Measurements from ENCODE around the gene HEPACAM2.

HEPACAM2 gene

GRCh38 chr7:93212881-93213280 lies 13.4 kb downstream of the HEPACAM2 start:
- H3K4me1 ChIP-seq, result peaks cover 0 to 3% (median 0%) of the 10 kb centered on the region in 10 experiments; a peak in 1 of 20 replicates
- no peak for TF ChIP-seq Cebpa-rat (IDR thresholded peaks at IDR 0.05)
- H3K9ac ChIP-seq, result no peak overlapping the region
- no peaks in the 10 kb centered on the region for H3K36me3 ChIP-seq
- H4K20me1 ChIP-seq, result no peaks in the 10 kb centered on the region
- no peak overlapping the region for H3K4me2 ChIP-seq
- no peak overlapping the region for H3K4me3 ChIP-seq
- no peak overlapping the region for H3K27ac ChIP-seq
- H3K9me3 ChIP-seq (replicated peaks in 1 of 11), result no peaks in the 10 kb centered on the region
- no peaks in the 10 kb centered on the region for H3K27me3 ChIP-seq

- Histone ChIP-seq H3K36me3 (no peaks in the 10 kb centered on the region), H3K9me3 (replicated peaks in 1 of 11) (no peaks in the 10 kb centered on the region), H3K4me2 (no peak overlapping the region), H3K27ac (no peak overlapping the region), H3K4me1 (peaks cover 0 to 3% (median 0%) of the 10 kb centered on the region in 10 experiments; a peak in 1 of 20 replicates), H3K4me3 (no peak overlapping the region), H3K27me3 (no peaks in the 10 kb centered on the region), H3K9ac (no peak overlapping the region), H4K20me1 (no peaks in the 10 kb centered on the region)
- no peak for TF ChIP-seq Cebpa-rat (IDR thresholded peaks at IDR 0.05)
Observed at GRCh38 chr7:93211228-93211818, 14.9 kb downstream of the HEPACAM2 start.

GRCh38 chr7:93205046-93205445 lies 21.2 kb downstream of the HEPACAM2 start:
- H3K4me2 ChIP-seq, result no peak overlapping the region
- no peak for TF ChIP-seq Cebpa-rat (IDR thresholded peaks at IDR 0.05)
- no peak overlapping the region for H3K4me3 ChIP-seq
- H3K27ac ChIP-seq, result no peak overlapping the region
- H3K27me3 ChIP-seq, result no peaks in the 10 kb centered on the region
- no peak overlapping the region for H3K9ac ChIP-seq
- no peaks in the 10 kb centered on the region for H3K36me3 ChIP-seq
- no peaks in the 10 kb centered on the region for H4K20me1 ChIP-seq
- no peaks in the 10 kb centered on the region for H3K9me3 ChIP-seq (replicated peaks in 1 of 11)
- peaks cover 0 to 9% (median 0%) of the 10 kb centered on the region in 10 experiments; a peak in 4 of 20 replicates for H3K4me1 ChIP-seq

- TF ChIP-seq Cebpa-rat (IDR thresholded peaks at IDR 0.05), result no peak
- Histone ChIP-seq H3K9ac (no peak overlapping the region), H3K27ac (no peak overlapping the region)
Observed at GRCh38 chr7:93203496-93203895, 22.8 kb downstream of the HEPACAM2 start.

GRCh38 chr7:93202594-93203250 lies 23.5 kb downstream of the HEPACAM2 start:
- H4K20me1 ChIP-seq, result no peaks in the 10 kb centered on the region
- no peaks in the 10 kb centered on the region for H3K27me3 ChIP-seq
- no peak for TF ChIP-seq Cebpa-rat (IDR thresholded peaks at IDR 0.05)
- peak overlapping the region in 3 of 11 experiments; percentile 8 to 29 (median 27); a peak in 5 of 22 replicates for H3K4me2 ChIP-seq
- H3K4me1 ChIP-seq, result peaks cover 0 to 9% (median 0%) of the 10 kb centered on the region in 10 experiments; a peak in 4 of 20 replicates
- H3K9ac ChIP-seq, result no peak overlapping the region
- no peak overlapping the region for H3K4me3 ChIP-seq
- H3K27ac ChIP-seq, result no peak overlapping the region
- no peaks in the 10 kb centered on the region for H3K36me3 ChIP-seq
- no peaks in the 10 kb centered on the region for H3K9me3 ChIP-seq (replicated peaks in 1 of 11)

More at GRCh38 chr7:93203496-93203895, 22.8 kb downstream of the HEPACAM2 start:
- Histone ChIP-seq H4K20me1 (no peaks in the 10 kb centered on the region), H3K4me1 (peaks cover 0 to 9% (median 0%) of the 10 kb centered on the region in 10 experiments; a peak in 4 of 20 replicates), H3K4me3 (no peak overlapping the region), H3K27me3 (no peaks in the 10 kb centered on the region), H3K9me3 (replicated peaks in 1 of 11) (no peaks in the 10 kb centered on the region), H3K4me2 (no peak overlapping the region), H3K36me3 (no peaks in the 10 kb centered on the region)

- no peak overlapping the region for H3K27ac ChIP-seq
- no peaks in the 10 kb centered on the region for H3K27me3 ChIP-seq
- H3K4me3 ChIP-seq, result no peak overlapping the region
- H3K4me1 ChIP-seq, result peaks cover 0 to 20% (median 10%) of the 10 kb centered on the region in 10 experiments; a peak in 17 of 20 replicates
- no peaks in the 10 kb centered on the region for H3K36me3 ChIP-seq
- no peaks in the 10 kb centered on the region for H3K9me3 ChIP-seq (replicated peaks in 1 of 11)
- TF ChIP-seq Cebpa-rat (IDR thresholded peaks at IDR 0.05), result no peak
- no peak overlapping the region for H3K4me2 ChIP-seq
- no peaks in the 10 kb centered on the region for H4K20me1 ChIP-seq
- H3K9ac ChIP-seq, result no peak overlapping the region
Observed at GRCh38 chr7:93198472-93198871, 27.8 kb downstream of the HEPACAM2 start.

- no peak for TF ChIP-seq Cebpa-rat (IDR thresholded peaks at IDR 0.05)
- H3K36me3 ChIP-seq, result no peaks in the 10 kb centered on the region
Observed at GRCh38 chr7:93196336-93196735, 29.9 kb downstream of the HEPACAM2 start.

GRCh38 chr7:93194386-93194785 lies 31.9 kb downstream of the HEPACAM2 start:
- Histone ChIP-seq H4K20me1 (no peaks in the 10 kb centered on the region), H3K9ac (no peak overlapping the region), H3K27ac (no peak overlapping the region), H3K36me3 (no peaks in the 10 kb centered on the region), H3K27me3 (no peaks in the 10 kb centered on the region), H3K4me2 (no peak overlapping the region), H3K9me3 (replicated peaks in 1 of 11) (no peaks in the 10 kb centered on the region), H3K4me1 (peaks cover 0 to 13% (median 8%) of the 10 kb centered on the region in 10 experiments; a peak in 17 of 20 replicates), H3K4me3 (no peak overlapping the region)
- TF ChIP-seq Cebpa-rat (IDR thresholded peaks at IDR 0.05), result no peak

More at GRCh38 chr7:93196336-93196735, 29.9 kb downstream of the HEPACAM2 start:
- Histone ChIP-seq H3K4me2 (peak overlapping the region in 9 of 11 experiments; percentile 16 to 65 (median 29); a peak in 13 of 22 replicates), H3K9ac (no peak overlapping the region), H3K9me3 (replicated peaks in 1 of 11) (no peaks in the 10 kb centered on the region), H4K20me1 (no peaks in the 10 kb centered on the region), H3K4me1 (peaks cover 0 to 13% (median 8%) of the 10 kb centered on the region in 10 experiments; a peak in 17 of 20 replicates), H3K27ac (no peak overlapping the region), H3K4me3 (no peak overlapping the region), H3K27me3 (no peaks in the 10 kb centered on the region)

- H3K4me2 ChIP-seq, result no peak overlapping the region
- TF ChIP-seq Cebpa-rat (IDR thresholded peaks at IDR 0.05), result no peak
- no peaks in the 10 kb centered on the region for H3K36me3 ChIP-seq
- H3K27ac ChIP-seq, result no peak overlapping the region
- H3K27me3 ChIP-seq, result no peaks in the 10 kb centered on the region
- no peaks in the 10 kb centered on the region for H3K9me3 ChIP-seq (replicated peaks in 1 of 11)
- peaks cover 0 to 5% (median 0%) of the 10 kb centered on the region in 10 experiments; a peak in 1 of 20 replicates for H3K4me1 ChIP-seq
- no peak overlapping the region for H3K9ac ChIP-seq
- H3K4me3 ChIP-seq, result no peak overlapping the region
- no peaks in the 10 kb centered on the region for H4K20me1 ChIP-seq
Observed at GRCh38 chr7:93188870-93189634, 37.2 kb downstream of the HEPACAM2 start.
